SK-N-SH treated with all-trans-retinoic acid at 6 μM for 48 hours (cell line): ENCODE data around the gene SPP1.

Source experiments
- ATAC-seq: fragments of 200-7000 bp; cut with Tn5 transposase; 3 replicates; pipeline ENCODE4 v1.9.1; 2020; ENCODE audit warnings: mild to moderate bottlenecking, moderate library complexity
- ARNTL ChIP-seq: fragments of 450-650 bp; formaldehyde crosslinking; IDR thresholded peaks from 2 replicates; pipeline ENCODE4 v1.5.0; 2020; ENCODE audit warnings: low read depth, mild to moderate bottlenecking, moderate library complexity, borderline replicate concordance
- CSDC2 ChIP-seq: fragments of 250-450 bp; sonication (Bioruptor Pico); IDR thresholded peaks from 2 replicates; pipeline ENCODE4 v1.5.0; 2020; ENCODE audit warnings: mild to moderate bottlenecking, moderate library complexity
- ESRRG ChIP-seq: fragments of 250-450 bp; sonication (Bioruptor Pico); IDR thresholded peaks from 2 replicates; pipeline ENCODE4 v1.6.1; 2021; ENCODE audit warnings: mild to moderate bottlenecking
- GLIS3 ChIP-seq: fragments of 250-450 bp; sonication (Bioruptor Pico); IDR thresholded peaks from 2 replicates; pipeline ENCODE4 v1.5.0; 2020; ENCODE audit warnings: mild to moderate bottlenecking, moderate library complexity
- ISL1 ChIP-seq: fragments of 250-450 bp; sonication (Bioruptor Pico); IDR thresholded peaks from 2 replicates; pipeline ENCODE4 v2.1.2; 2022; ENCODE audit warnings: mild to moderate bottlenecking, moderate library complexity
- OSR1 ChIP-seq: fragments of 250-450 bp; sonication (Bioruptor Pico); IDR thresholded peaks from 2 replicates; pipeline ENCODE4 v1.8.0; 2022; ENCODE audit warnings: moderate library complexity, mild to moderate bottlenecking, inconsistent platforms
- PPARA ChIP-seq: fragments of 250-450 bp; sonication (Bioruptor Pico); IDR thresholded peaks from 2 replicates; pipeline ENCODE4 v1.5.0; 2020; ENCODE audit warnings: mild to moderate bottlenecking, borderline replicate concordance
- RARB ChIP-seq: fragments of 250-450 bp; sonication (Bioruptor Pico); IDR thresholded peaks from 2 replicates; pipeline ENCODE4 v1.8.0; 2021; ENCODE audit warnings: mild to moderate bottlenecking, moderate library complexity
- SNAI2 ChIP-seq: fragments of 250-450 bp; sonication (Bioruptor Pico); IDR thresholded peaks from 2 replicates; pipeline ENCODE4 v1.5.0; 2020; ENCODE audit warnings: mild to moderate bottlenecking, moderate library complexity
- TCF4 ChIP-seq: fragments of 250-450 bp; sonication (Bioruptor Pico); IDR thresholded peaks from 2 replicates; pipeline ENCODE4 v1.8.0; 2021; ENCODE audit warnings: mild to moderate bottlenecking, moderate library complexity, borderline replicate concordance
- TOX ChIP-seq: fragments of 250-450 bp; sonication (Bioruptor Pico); IDR thresholded peaks from 2 replicates; pipeline ENCODE4 v1.8.0; 2021; ENCODE audit warnings: mild to moderate bottlenecking, moderate library complexity, borderline replicate concordance
- ZC3H10 ChIP-seq: fragments of 250-450 bp; sonication (Bioruptor Pico); IDR thresholded peaks from 2 replicates; pipeline ENCODE4 v1.5.1; 2021; ENCODE audit warnings: mild to moderate bottlenecking, moderate library complexity
- ZFP3 ChIP-seq: fragments of 250-450 bp; sonication (Bioruptor Pico); IDR thresholded peaks from 2 replicates; pipeline ENCODE4 v1.5.0; 2020; ENCODE audit warnings: mild to moderate bottlenecking, moderate library complexity
- ZFP30 ChIP-seq: fragments of 450-650 bp; formaldehyde crosslinking; IDR thresholded peaks from 2 replicates; pipeline ENCODE4 v1.5.0; 2022; ENCODE audit warnings: mild to moderate bottlenecking, moderate library complexity
- ZNF565 ChIP-seq: fragments of 450-650 bp; formaldehyde crosslinking; conservative IDR thresholded peaks from 2 replicates; pipeline ENCODE4 v1.5.0; 2020; ENCODE audit warnings: low read depth, mild to moderate bottlenecking, moderate library complexity
- ZNF70 ChIP-seq: fragments of 450-650 bp; formaldehyde crosslinking; IDR thresholded peaks from 2 replicates; pipeline ENCODE4 v1.5.0; 2020; ENCODE audit warnings: mild to moderate bottlenecking, moderate library complexity
- TF ChIP-seq, protein P1 (sequence below): fragments of 250-450 bp; sonication (Bioruptor Pico); IDR thresholded peaks from 2 replicates; pipeline ENCODE4 v1.5.1; 2021; ENCODE audit warnings: mild to moderate bottlenecking, moderate library complexity
- TF ChIP-seq, protein P2 (sequence below): fragments of 250-450 bp; sonication (Bioruptor Pico); IDR thresholded peaks from 2 replicates; pipeline ENCODE4 v1.5.0; 2020; ENCODE audit warnings: mild to moderate bottlenecking, moderate library complexity
- TF ChIP-seq, protein P3 (sequence below): fragments of 250-450 bp; sonication (Bioruptor Pico); IDR thresholded peaks from 2 replicates; pipeline ENCODE4 v1.8.0; 2020; ENCODE audit warnings: mild to moderate bottlenecking, moderate library complexity, borderline replicate concordance
- TF ChIP-seq, protein P4 (sequence below): fragments of 250-450 bp; sonication (Bioruptor Pico); IDR thresholded peaks from 2 replicates; pipeline ENCODE4 v1.5.1; 2020; ENCODE audit warnings: low read depth, mild to moderate bottlenecking, moderate library complexity

SPP1 gene

DNA sequence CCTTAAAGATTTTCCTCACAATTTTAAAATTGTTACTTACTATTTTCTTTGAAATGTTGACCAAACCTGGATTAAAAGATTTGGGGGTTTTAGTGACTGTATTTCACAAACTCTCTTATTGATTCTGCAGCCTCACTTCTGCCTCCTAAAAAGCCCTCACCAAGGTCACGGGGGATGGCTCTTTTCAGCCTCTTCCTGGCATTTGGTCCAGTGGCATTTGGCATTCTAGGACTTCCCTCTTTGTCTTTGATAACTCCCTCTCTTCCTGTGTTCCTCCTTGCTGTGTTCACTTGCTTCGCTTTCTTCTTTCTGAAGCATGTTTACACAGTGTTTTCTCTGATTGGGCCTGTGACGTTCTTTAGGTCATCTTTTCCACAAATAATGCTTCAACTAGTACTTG lies 53.4 kb downstream of the SPP1 start:
- ATAC-seq = no peak
- TF ChIP-seq ZNF70 (no peak), ESRRG (no peak), ZNF565 (CRISPR knock-in tag) (no peak), ARNTL (CRISPR knock-in tag) (no peak), ZC3H10 (CRISPR knock-in tag) (no peak)

DNA sequence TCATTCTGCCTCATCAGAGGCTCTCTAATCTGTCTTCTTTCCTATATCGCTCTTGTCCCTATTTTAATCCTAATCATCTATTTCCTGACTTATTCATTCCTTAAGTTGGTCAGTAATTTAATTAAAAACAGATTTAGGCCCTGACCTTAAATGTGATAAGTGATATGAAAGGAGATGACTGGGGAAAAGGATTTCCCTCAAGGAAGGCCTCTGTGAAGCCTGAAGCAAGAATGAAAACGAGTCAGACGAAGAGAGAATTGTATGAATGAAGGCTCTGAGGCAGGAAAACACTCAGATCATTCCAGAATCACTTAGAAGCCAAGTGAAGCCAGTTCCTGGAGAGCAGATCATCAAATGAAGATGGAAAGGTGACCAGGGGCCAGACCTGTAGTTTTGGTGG lies 54.0 kb downstream of the SPP1 start:
- no peak for ATAC-seq

DNA sequence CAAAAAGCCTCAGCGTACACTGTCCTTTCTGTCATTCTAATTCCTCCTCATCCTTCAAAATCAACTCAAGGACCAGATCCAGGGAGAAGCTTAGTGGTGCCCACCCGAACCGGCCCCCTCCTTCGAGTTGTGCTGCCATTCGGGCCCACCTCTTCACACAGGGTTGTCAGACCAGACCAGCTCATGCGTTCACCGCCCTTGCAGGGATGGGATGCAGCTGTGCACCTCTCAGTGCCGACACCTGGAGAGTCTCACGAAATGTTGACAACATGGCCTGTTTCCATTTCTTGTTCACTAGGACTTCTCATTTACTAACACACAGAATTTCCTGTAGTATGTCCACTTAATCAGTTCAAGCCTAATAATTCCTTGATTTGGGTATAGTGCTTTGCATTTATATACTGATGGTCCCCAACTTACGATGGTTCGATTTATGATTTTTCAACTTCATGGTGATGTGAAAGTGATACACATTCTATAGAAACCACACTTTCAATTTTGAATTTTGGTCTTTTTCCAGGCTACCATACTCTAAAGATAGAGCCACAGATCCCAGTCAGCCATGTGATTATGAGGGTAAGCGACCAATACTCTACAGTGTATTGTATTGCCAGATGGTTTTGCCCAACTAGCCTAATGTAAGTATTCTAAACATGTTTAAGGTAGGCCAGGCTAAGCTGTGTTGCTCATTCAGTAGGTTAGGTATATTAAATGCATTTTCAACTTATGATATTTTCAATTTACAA lies 55.2 kb downstream of the SPP1 start:
- TF ChIP-seq ARNTL (CRISPR knock-in tag) (no peak), PPARA (CRISPR knock-in tag) (no peak), SNAI2 (CRISPR knock-in tag) (no peak), ZC3H10 (CRISPR knock-in tag) (no peak), CSDC2 (CRISPR knock-in tag) (no peak), GLIS3 (CRISPR knock-in tag) (no peak), ZNF565 (CRISPR knock-in tag) (no peak), OSR1 (CRISPR knock-in tag) (no peak), ZNF70 (no peak), ISL1 (no peak), ESRRG (no peak), ZFP3 (CRISPR knock-in tag) (no peak), RARB (CRISPR knock-in tag) (no peak), ZFP30 (CRISPR knock-in tag) (no peak), TOX (no peak), TCF4 (CRISPR knock-in tag) (no peak)
- TF ChIP-seq, protein P1, sequence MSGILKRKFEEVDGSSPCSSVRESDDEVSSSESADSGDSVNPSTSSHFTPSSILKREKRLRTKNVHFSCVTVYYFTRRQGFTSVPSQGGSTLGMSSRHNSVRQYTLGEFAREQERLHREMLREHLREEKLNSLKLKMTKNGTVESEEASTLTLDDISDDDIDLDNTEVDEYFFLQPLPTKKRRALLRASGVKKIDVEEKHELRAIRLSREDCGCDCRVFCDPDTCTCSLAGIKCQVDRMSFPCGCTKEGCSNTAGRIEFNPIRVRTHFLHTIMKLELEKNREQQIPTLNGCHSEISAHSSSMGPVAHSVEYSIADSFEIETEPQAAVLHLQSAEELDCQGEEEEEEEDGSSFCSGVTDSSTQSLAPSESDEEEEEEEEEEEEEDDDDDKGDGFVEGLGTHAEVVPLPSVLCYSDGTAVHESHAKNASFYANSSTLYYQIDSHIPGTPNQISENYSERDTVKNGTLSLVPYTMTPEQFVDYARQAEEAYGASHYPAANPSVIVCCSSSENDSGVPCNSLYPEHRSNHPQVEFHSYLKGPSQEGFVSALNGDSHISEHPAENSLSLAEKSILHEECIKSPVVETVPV (CRISPR knock-in tag) = no peak
- TF ChIP-seq, protein P2, sequence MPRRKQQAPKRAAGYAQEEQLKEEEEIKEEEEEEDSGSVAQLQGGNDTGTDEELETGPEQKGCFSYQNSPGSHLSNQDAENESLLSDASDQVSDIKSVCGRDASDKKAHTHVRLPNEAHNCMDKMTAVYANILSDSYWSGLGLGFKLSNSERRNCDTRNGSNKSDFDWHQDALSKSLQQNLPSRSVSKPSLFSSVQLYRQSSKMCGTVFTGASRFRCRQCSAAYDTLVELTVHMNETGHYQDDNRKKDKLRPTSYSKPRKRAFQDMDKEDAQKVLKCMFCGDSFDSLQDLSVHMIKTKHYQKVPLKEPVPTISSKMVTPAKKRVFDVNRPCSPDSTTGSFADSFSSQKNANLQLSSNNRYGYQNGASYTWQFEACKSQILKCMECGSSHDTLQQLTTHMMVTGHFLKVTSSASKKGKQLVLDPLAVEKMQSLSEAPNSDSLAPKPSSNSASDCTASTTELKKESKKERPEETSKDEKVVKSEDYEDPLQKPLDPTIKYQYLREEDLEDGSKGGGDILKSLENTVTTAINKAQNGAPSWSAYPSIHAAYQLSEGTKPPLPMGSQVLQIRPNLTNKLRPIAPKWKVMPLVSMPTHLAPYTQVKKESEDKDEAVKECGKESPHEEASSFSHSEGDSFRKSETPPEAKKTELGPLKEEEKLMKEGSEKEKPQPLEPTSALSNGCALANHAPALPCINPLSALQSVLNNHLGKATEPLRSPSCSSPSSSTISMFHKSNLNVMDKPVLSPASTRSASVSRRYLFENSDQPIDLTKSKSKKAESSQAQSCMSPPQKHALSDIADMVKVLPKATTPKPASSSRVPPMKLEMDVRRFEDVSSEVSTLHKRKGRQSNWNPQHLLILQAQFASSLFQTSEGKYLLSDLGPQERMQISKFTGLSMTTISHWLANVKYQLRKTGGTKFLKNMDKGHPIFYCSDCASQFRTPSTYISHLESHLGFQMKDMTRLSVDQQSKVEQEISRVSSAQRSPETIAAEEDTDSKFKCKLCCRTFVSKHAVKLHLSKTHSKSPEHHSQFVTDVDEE = no peak
- TF ChIP-seq, protein P3, sequence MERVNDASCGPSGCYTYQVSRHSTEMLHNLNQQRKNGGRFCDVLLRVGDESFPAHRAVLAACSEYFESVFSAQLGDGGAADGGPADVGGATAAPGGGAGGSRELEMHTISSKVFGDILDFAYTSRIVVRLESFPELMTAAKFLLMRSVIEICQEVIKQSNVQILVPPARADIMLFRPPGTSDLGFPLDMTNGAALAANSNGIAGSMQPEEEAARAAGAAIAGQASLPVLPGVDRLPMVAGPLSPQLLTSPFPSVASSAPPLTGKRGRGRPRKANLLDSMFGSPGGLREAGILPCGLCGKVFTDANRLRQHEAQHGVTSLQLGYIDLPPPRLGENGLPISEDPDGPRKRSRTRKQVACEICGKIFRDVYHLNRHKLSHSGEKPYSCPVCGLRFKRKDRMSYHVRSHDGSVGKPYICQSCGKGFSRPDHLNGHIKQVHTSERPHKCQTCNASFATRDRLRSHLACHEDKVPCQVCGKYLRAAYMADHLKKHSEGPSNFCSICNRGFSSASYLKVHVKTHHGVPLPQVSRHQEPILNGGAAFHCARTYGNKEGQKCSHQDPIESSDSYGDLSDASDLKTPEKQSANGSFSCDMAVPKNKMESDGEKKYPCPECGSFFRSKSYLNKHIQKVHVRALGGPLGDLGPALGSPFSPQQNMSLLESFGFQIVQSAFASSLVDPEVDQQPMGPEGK (CRISPR knock-in tag) = no peak
- TF ChIP-seq, protein P4, sequence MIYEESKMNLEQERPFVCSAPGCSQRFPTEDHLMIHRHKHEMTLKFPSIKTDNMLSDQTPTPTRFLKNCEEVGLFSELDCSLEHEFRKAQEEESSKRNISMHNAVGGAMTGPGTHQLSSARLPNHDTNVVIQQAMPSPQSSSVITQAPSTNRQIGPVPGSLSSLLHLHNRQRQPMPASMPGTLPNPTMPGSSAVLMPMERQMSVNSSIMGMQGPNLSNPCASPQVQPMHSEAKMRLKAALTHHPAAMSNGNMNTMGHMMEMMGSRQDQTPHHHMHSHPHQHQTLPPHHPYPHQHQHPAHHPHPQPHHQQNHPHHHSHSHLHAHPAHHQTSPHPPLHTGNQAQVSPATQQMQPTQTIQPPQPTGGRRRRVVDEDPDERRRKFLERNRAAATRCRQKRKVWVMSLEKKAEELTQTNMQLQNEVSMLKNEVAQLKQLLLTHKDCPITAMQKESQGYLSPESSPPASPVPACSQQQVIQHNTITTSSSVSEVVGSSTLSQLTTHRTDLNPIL (CRISPR knock-in tag) = no peak
- ATAC-seq = no peak

More for the DNA sequence above, 54.0 kb downstream of the SPP1 start:
- TF ChIP-seq ZNF565 (CRISPR knock-in tag) (no peak), ZFP30 (CRISPR knock-in tag) (peak; percentile 47; the same call in 1 of the 2 replicates)
